Neuron (in vitro differentiated cells): ENCODE data around the gene TNS4.

Experiments
- H2AFZ ChIP-seq: one replicate; pipeline ENCODE4 v1.6.1; 2013; ENCODE audit warnings: low read depth, mild to moderate bottlenecking, inconsistent platforms, low read length, moderate library complexity
- H3K27me3 ChIP-seq: one replicate; pipeline ENCODE4 v1.6.1; 2013; ENCODE audit warnings: low read length; ENCODE audit not compliant: insufficient read depth
- H3K36me3 ChIP-seq: one replicate; pipeline ENCODE4 v1.6.1; 2013; ENCODE audit warnings: low read length; ENCODE audit not compliant: insufficient read depth
- H3K4me1 ChIP-seq: one replicate; pipeline ENCODE4 v1.6.1; 2013; ENCODE audit warnings: low read length; ENCODE audit not compliant: insufficient read depth
- H3K4me3 ChIP-seq: 2 replicates; pipeline ENCODE4 v1.5.1; 2013; ENCODE audit warnings: mild to moderate bottlenecking, low read length, moderate library complexity
- H3K9me3 ChIP-seq: one replicate; pipeline ENCODE4 v1.6.1; 2013; ENCODE audit warnings: low read length

TNS4 gene

DNA sequence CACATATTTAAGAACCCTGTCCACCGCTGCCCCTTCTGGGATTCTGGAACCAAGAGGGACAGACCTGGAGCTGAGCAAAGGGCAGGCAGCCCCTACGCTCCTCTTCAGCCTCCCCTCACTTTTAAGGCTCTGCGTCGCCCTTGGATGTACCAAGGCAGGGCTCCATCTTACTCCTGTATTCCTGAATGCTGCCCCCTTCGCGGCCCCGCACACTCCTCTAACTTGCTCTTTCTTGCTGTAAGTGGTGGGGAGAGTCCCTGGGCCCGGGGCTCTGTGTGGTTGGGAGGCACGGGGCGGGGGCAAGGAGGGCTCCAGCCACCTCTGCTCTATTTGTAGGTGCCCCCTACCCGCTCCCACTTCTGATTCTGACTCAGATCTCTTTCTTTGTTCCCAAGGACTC, 1.2 kb downstream of the TNS4 start:
- Histone ChIP-seq H3K9me3 (no peaks in the 10 kb centered on the region), H2AFZ (no peak overlapping the region), H3K36me3 (no peaks in the 10 kb centered on the region), H3K4me3 (no peak overlapping the region), H3K4me1 (no peaks in the 10 kb centered on the region), H3K27me3 (peaks cover 17% of the 10 kb centered on the region)

- Histone ChIP-seq H3K36me3 (no peaks in the 10 kb centered on the region), H3K4me3 (no peak overlapping the region), H3K4me1 (no peaks in the 10 kb centered on the region), H2AFZ (no peak overlapping the region), H3K27me3 (peaks cover 17% of the 10 kb centered on the region), H3K9me3 (no peaks in the 10 kb centered on the region)
These were observed 1.8 kb downstream of the TNS4 start for GRCh38 chr17:40499551-40500189.

DNA sequence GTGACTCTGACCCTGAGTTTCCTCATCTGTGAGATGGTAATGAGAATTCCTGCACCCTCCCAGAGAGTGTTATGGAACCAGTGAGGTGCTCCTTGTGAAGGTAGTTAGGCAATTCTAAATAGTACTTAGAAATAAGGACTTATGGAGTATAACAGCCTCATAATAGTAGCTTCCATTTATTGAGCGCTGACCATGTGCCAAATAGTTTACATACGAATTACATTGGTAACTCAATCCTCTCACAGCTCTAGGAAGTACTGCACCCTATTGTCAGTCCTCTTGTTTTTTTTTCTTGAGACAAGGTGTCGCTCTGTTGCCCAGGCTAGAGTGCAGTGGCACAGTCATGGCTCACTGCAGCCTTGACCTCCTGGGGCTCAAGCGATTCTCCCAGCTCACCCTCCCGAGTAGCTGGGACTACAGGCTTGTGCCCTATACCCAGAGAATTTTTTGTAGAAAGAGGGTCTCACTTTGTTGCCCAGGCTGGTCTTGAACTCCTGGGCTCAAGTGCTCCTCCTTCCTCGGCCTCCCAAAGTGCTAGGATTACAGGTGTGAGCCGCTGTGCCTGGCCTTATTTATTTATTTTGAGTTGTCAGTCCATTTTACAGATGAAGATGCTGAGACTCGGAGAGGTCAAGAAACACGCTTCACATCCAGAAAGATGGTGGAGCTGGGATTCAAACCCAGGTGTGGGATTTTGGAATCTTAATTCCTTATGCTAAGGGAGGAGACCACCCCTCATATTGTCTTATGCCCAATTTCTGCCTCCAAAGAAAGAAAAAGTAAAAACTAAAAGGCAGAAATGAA, 2.9 kb downstream of the TNS4 start:
- Histone ChIP-seq H3K4me3 (no peak overlapping the region), H3K36me3 (no peaks in the 10 kb centered on the region), H2AFZ (no peak overlapping the region)

GRCh38 chr17:40497695-40498094, 3.7 kb downstream of the TNS4 start:
- Histone ChIP-seq H3K4me1 (no peaks in the 10 kb centered on the region), H3K36me3 (no peaks in the 10 kb centered on the region), H3K9me3 (no peaks in the 10 kb centered on the region), H3K4me3 (no peak overlapping the region), H2AFZ (no peak overlapping the region), H3K27me3 (peaks cover 17% of the 10 kb centered on the region)

More for the DNA sequence above, 2.9 kb downstream of the TNS4 start:
- Histone ChIP-seq H3K4me1 (no peaks in the 10 kb centered on the region), H3K9me3 (no peaks in the 10 kb centered on the region), H3K27me3 (peaks cover 17% of the 10 kb centered on the region)

- Histone ChIP-seq H3K36me3 (no peaks in the 10 kb centered on the region), H3K4me3 (no peak overlapping the region), H3K9me3 (no peaks in the 10 kb centered on the region), H2AFZ (no peak overlapping the region), H3K4me1 (no peaks in the 10 kb centered on the region), H3K27me3 (peaks cover 17% of the 10 kb centered on the region)
These were observed 4.6 kb downstream of the TNS4 start for GRCh38 chr17:40496634-40497420.

GRCh38 chr17:40496170-40496569, 5.3 kb downstream of the TNS4 start:
- H2AFZ ChIP-seq = no peak overlapping the region
- no peaks in the 10 kb centered on the region for H3K4me1 ChIP-seq
- H3K36me3 ChIP-seq = no peaks in the 10 kb centered on the region
- H3K27me3 ChIP-seq = peaks cover 17% of the 10 kb centered on the region
- no peaks in the 10 kb centered on the region for H3K9me3 ChIP-seq
- no peak overlapping the region for H3K4me3 ChIP-seq

DNA sequence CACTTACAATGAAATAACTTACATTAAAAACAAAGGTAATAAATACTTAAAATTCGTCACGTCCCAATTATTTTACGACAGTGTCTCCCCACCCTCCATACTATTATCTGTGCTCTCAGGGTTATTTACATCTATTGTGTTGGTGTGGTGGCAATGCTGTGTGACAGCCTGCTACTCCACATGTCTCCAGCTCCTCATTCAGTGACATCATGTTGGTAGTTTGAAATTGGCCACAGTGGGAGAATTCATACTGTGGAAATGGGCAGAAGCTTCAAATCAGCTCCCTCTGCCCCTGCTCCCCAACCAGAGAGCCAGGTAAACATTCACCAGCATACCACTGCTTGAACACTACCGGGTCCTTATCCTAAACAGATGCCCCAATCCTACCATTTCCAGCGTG, 6.3 kb downstream of the TNS4 start:
- Histone ChIP-seq H3K36me3 (no peaks in the 10 kb centered on the region), H2AFZ (no peak overlapping the region)

GRCh38 chr17:40493697-40494096, 7.7 kb downstream of the TNS4 start:
- no peaks in the 10 kb centered on the region for H3K4me1 ChIP-seq
- H3K9me3 ChIP-seq = no peaks in the 10 kb centered on the region
- no peak overlapping the region for H3K4me3 ChIP-seq
- H3K36me3 ChIP-seq = no peaks in the 10 kb centered on the region
- H2AFZ ChIP-seq = no peak overlapping the region
- H3K27me3 ChIP-seq = peaks cover 17% of the 10 kb centered on the region

More for the DNA sequence above, 6.3 kb downstream of the TNS4 start:
- Histone ChIP-seq H3K9me3 (no peaks in the 10 kb centered on the region), H3K27me3 (peaks cover 20% of the 10 kb centered on the region), H3K4me1 (no peaks in the 10 kb centered on the region), H3K4me3 (no peak overlapping the region)

DNA sequence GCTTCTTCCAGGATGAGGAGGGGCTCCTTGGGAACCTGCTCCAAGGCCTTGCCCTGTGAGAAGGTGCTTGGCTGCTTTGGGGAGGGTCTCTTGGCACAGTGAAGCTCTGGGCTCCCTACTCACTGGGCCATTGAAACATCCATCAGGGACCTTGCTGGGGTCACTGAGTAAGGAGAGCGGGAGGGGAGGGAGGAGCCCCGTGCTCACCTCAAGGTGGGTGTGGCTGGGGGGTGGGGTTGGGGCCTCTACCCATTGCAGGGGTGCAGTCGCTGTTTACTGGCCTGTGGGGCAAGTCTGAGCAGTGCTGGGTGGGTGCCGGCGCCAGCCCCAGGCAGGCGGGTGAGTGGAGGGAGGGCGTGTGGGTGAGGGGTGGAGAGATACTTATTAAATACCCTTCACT, 9.9 kb downstream of the TNS4 start:
- Histone ChIP-seq H3K27me3 (peaks cover 14% of the 10 kb centered on the region), H3K4me3 (no peak overlapping the region), H2AFZ (no peak overlapping the region), H3K9me3 (no peaks in the 10 kb centered on the region), H3K4me1 (no peaks in the 10 kb centered on the region), H3K36me3 (no peaks in the 10 kb centered on the region)

- H3K4me1 ChIP-seq = no peaks in the 10 kb centered on the region
- H3K27me3 ChIP-seq = peaks cover 15% of the 10 kb centered on the region
- H3K4me3 ChIP-seq = no peak overlapping the region
- H2AFZ ChIP-seq = no peak overlapping the region
- H3K36me3 ChIP-seq = no peaks in the 10 kb centered on the region
- H3K9me3 ChIP-seq = no peaks in the 10 kb centered on the region
These were observed 10.4 kb downstream of the TNS4 start for GRCh38 chr17:40490982-40491381.

- no peaks in the 10 kb centered on the region for H3K9me3 ChIP-seq
- H3K4me3 ChIP-seq = no peak overlapping the region
- H3K36me3 ChIP-seq = no peaks in the 10 kb centered on the region
- peaks cover 15% of the 10 kb centered on the region for H3K27me3 ChIP-seq
- no peaks in the 10 kb centered on the region for H3K4me1 ChIP-seq
- no peak overlapping the region for H2AFZ ChIP-seq
These were observed 11.1 kb downstream of the TNS4 start for GRCh38 chr17:40490289-40490853.

DNA sequence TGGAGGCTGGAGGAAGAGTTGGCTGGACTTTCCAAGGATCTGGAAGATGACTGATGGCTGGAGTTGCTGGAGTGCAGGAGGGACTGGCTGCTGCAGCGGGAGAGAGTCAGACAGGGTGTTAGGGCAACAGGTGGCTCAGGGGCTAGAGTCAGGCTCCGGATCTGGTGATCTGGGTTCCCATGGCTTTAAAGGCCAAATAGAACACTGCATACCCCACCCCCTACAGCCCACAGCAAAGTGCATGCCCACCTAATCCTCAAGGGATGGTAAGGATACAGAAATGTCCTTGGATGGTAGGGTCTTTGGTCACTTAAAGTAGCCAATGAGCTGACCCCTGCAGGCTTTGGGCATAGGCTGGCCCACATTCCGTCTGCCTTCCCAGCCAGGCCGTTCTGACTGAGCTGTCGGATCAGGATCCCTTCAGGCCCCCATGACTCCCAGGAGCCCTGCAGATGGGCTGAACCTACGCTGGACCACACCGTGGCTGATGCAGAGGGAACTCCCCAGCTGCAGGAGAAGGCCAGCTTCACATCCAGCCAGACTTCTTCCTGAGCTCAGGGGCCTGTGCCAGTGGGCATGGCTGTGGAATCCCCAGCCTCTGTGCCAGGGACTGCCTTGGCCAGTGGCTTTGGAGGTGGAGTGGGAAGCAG, 13.9 kb downstream of the TNS4 start:
- Histone ChIP-seq H3K9me3 (no peaks in the 10 kb centered on the region), H3K27me3 (peaks cover 19% of the 10 kb centered on the region), H3K36me3 (no peaks in the 10 kb centered on the region), H3K4me3 (no peak overlapping the region), H3K4me1 (no peaks in the 10 kb centered on the region), H2AFZ (no peak overlapping the region)
